Left cardiac atrium (tissue), 4 donors: ENCODE data around the gene RINL. TPM values are rescaled to one million over a fixed set of nuclear protein-coding genes. Genes with fewer than 3 reads are reported as not detected.
"Not testable (repeated sequence)": the region's sequence is repeated elsewhere in the genome, so short reads cannot be mapped to it uniquely, and the experiment has no call there.

Experiments
- ATAC-seq, 2 donors: fragments of 200-7000 bp; cut with Tn5 transposase; one replicate each; pipeline ENCODE4 v1.9.1; 2020; ENCODE audit warnings: mild to moderate bottlenecking in 2 of 2, moderate library complexity in 2 of 2
- DNase-seq: peaks from one replicate; pipeline ENCODE4 v3.0.0-alpha.2; 2020
- intact Hi-C, 2 donors: fragments of 100-400 bp; cut with DNase I; formaldehyde crosslinking; loops; one replicate each; pipeline versions ENCODE4 v1.14.1 to v1.15.1; 2022 to 2023
- total RNA-seq, 2 donors: library from RNA; stranded (reverse); fragmentation: NEBNext Ultra II Directional; extraction: Animal tissue kit (Norgen Biotek cat#: 25700); gene quantifications; one replicate each; pipeline ENCODE4 v1.2.1, GENCODE V29; 2021
- donor health status: DM: no; HTN: yes; CAD: no.
- donor health status: DM: no; HTN: yes; CAD: no; lungs with severe emphysema.
- donor health status: DM: yes; HTN: yes; CAD: no.
- donor health status: Dilated cardiomyopathy.

Gene RINL
- total RNA-seq, 2 donors from 2014 or later: 4.4 to 7.6 TPM

- ATAC-seq: no peak
- intact Hi-C loops: no loop called here
Observed at GRCh38 chr19:38907670-38908069, 29.6 kb upstream of the RINL start.

GRCh38 chr19:38907227-38907626 is 29.2 kb upstream of the RINL start:
- no peak for ATAC-seq
- intact Hi-C loops: no loop called here
- DNase-seq: no peak

More at GRCh38 chr19:38907670-38908069, 29.6 kb upstream of the RINL start:
- DNase-seq: no peak

- DNase-seq (no peak), ATAC-seq (no peak)
- intact Hi-C loops: no loop called here
Observed at GRCh38 chr19:38905620-38906019, 27.5 kb upstream of the RINL start.

- no peak for DNase-seq
- peak in 1 of 2 donors; percentile 17 for ATAC-seq
- intact Hi-C loops: no loop called here
Observed at GRCh38 chr19:38904581-38905539, 26.8 kb upstream of the RINL start.

- intact Hi-C loops: no loop called here
- DNase-seq (no peak), ATAC-seq (no peak)
Observed at GRCh38 chr19:38901683-38902082, 23.6 kb upstream of the RINL start.

- intact Hi-C loops: no loop called here
- ATAC-seq: no peak
- DNase-seq: no peak
Observed at GRCh38 chr19:38900743-38901190, 22.7 kb upstream of the RINL start.

GRCh38 chr19:38900202-38900629 is 22.1 kb upstream of the RINL start:
- DNase-seq: no peak
- no peak for ATAC-seq
- intact Hi-C loops: no loop called here

GRCh38 chr19:38899447-38900201 is 21.5 kb upstream of the RINL start, which contains the start of the genes NFKBIB and SIRT2:
Gene NFKBIB (plus strand): TSS chr19:38899969. CDS start chr19:38900033, 64 bp downstream.
Gene SIRT2 (minus strand): TSS chr19:38899618. CDS start chr19:38899521, 97 bp downstream.
- intact Hi-C loops: no loop called here
- ATAC-seq (peak; percentile 97 to 98), DNase-seq (peak; percentile 100)

GRCh38 chr19:38898788-38899446 is 20.8 kb upstream of the RINL start:
- ATAC-seq (peak in 1 of 2 donors; percentile 6), DNase-seq (no peak)
- intact Hi-C loops: no loop called here

GRCh38 chr19:38894968-38895367 is 16.9 kb upstream of the RINL start:
- intact Hi-C loops: no loop called here
- ATAC-seq (no peak), DNase-seq (no peak)

GRCh38 chr19:38893341-38893771 is 15.3 kb upstream of the RINL start:
- intact Hi-C loops: no loop called here
- DNase-seq: no peak
- no peak for ATAC-seq

GRCh38 chr19:38892841-38893240 is 14.8 kb upstream of the RINL start:
- intact Hi-C loops: no loop called here
- no peak for DNase-seq
- no peak for ATAC-seq

- ATAC-seq (no peak), DNase-seq (no peak)
- intact Hi-C loops: no loop called here
Observed at GRCh38 chr19:38891771-38892170, 13.7 kb upstream of the RINL start.

GRCh38 chr19:38890686-38891085 is 12.6 kb upstream of the RINL start:
- intact Hi-C loops: no loop called here
- DNase-seq (no peak), ATAC-seq (peak in 1 of 2 donors; percentile 53)

- intact Hi-C loops: no loop called here
- no peak for ATAC-seq
- no peak for DNase-seq
Observed at GRCh38 chr19:38889803-38890202, 11.7 kb upstream of the RINL start.

GRCh38 chr19:38888876-38889275 is 10.8 kb upstream of the RINL start:
- ATAC-seq (no peak), DNase-seq (no peak)
- intact Hi-C loops: no loop called here

GRCh38 chr19:38884691-38885090 is 6.6 kb upstream of the RINL start:
- intact Hi-C loops, DNase-seq, ATAC-seq: not testable (repeated sequence)

GRCh38 chr19:38883286-38883685 is 5.2 kb upstream of the RINL start:
- ATAC-seq (no peak), DNase-seq (no peak)
- intact Hi-C loops: no loop called here

- DNase-seq: no peak
Observed at GRCh38 chr19:38880882-38881609, 3.0 kb upstream of the RINL start.

More at GRCh38 chr19:38880882-38881609, 3.0 kb upstream of the RINL start:
- intact Hi-C loops: no loop called here
- ATAC-seq: no peak
